GM12892 (cell line): Measurements from ENCODE around the gene GNAQ.

ENCODE experiments used
- POLR2A ChIP-seq: IDR thresholded peaks from 2 replicates; pipeline ENCODE4 v1.6.1; 2011; ENCODE audit warnings: low read depth, low read length, control low read depth
- POLR2AphosphoS5 ChIP-seq: IDR thresholded peaks from 2 replicates; pipeline ENCODE4 v1.6.1; 2011; ENCODE audit warnings: low read depth, low read length, control low read depth

DNA sequence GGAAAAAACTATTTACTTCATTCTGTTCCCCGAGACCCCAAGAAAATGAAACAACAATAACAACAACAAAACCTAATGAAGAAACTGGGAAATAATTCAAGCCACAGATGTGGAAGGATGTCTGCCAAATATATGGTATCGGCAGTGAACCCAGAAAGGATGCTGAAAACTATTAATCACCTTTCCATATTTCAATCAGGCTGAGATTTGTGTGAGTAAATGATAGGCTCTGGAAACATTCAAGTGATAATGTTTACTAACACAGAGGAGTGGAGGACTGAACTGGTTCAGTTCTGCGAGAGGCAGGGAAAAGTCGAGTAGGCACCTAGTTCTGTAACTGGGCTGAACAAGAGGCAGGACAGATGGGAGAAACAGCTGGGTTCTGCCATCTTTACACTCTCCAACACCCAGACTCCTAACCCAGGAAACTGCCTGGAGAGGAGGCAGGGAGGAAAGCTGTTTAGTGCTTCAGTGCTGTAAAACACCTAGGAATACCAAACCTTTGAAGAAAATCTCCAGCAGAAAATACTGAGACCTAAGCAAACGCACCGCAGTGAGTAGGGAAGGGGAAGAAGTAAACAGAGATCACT lies 286.7 kb downstream of the GNAQ start:
- TF ChIP-seq POLR2AphosphoS5, result no peak
- TF ChIP-seq POLR2A, result no peak
